ENCODE results near the gene MAST1.
"Not testable (repeated sequence)": the region's sequence is repeated elsewhere in the genome, so short reads cannot be mapped to it uniquely, and the experiment has no call there.

The MAST1 gene

GRCh38 chr19:12800923-12801465, 37.3 kb upstream of the MAST1 start:
- no peak for DNase-seq (ENCODE audit: low spot score)

- peak; percentile 83 for DNase-seq (ENCODE audit: low spot score)
These were observed 36.6 kb upstream of the MAST1 start, which contains the start of the genes PRDX2 and THSD8 for GRCh38 chr19:12801466-12802266. TSS of gene PRDX2 (minus strand) at chr19:12801800. CDS start at chr19:12801261, 539 bp downstream. TSS of gene THSD8 (plus strand) at chr19:12802069. CDS start at chr19:12802072, 3 bp downstream.

DNA sequence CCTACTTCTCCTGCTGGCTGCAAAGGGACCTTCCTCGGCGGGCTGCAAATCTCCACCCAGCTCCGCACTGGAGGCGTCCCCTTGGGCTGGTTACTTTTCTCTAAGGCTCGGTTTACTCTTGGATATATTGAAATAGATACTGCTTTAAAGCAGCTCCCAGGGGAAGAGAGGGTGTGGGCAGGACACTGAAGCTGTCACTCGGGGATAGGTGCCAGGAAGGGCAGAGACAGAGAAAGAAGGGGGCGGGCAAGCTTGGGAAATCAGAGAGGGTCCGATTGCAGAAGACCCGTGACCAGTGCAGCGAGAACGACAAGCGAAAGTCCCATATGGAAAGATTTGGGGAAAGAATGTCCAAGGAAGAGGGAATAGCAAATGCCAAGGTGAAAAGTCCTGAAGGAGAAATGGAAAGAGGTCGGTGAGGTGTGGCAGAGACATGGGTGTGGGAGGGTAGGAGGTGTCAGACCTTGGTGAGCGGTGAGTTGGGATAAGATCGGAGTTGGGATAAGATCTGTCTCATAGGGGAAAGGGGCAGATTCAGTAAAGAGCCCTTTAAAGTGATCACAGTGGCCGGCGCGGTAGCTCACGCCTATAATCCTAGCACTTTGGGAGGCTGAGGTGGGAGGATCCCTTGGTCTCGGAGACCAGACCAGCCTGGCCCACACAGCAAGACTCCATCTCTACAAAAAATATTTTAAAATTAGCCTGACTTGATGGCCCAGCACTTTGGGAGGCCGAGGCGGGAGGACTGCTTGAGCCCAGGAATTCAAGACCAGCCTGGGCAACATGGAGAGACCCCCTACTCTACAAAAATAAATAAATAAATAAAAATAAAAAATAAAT, 35.8 kb upstream of the MAST1 start:
- no peak for DNase-seq (ENCODE audit: low spot score)

GRCh38 chr19:12804051-12804450, 34.3 kb upstream of the MAST1 start:
- DNase-seq (ENCODE audit: low spot score) = no peak

- DNase-seq (ENCODE audit: low spot score) = peak; percentile 90
These were observed 31.9 kb upstream of the MAST1 start, which contains the start of gene RNASEH2A for GRCh38 chr19:12806242-12807081. TSS of gene RNASEH2A (plus strand) at chr19:12806584. CDS start at chr19:12806674, 90 bp downstream.

DNA sequence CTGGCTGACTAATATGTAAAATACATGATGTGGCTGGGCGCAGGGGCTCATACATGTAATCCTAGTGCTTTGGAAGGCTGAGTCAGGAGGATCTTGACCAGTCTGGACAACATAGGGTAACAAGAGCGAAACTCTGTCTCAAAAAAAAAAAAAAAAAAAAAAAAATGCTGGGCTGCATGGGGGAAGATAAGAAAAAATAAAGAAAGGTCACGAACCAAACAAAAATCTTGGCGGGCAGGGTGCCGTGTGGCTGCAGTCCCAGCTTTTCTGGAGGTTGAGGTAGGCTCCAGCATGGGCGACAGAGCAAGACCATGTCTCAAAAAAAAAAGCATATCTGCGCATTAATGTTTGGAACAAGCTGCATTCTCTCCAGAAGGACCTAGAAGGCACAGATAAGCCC, 23.2 kb upstream of the MAST1 start:
- DNase-seq (ENCODE audit: low spot score) = no peak

DNA sequence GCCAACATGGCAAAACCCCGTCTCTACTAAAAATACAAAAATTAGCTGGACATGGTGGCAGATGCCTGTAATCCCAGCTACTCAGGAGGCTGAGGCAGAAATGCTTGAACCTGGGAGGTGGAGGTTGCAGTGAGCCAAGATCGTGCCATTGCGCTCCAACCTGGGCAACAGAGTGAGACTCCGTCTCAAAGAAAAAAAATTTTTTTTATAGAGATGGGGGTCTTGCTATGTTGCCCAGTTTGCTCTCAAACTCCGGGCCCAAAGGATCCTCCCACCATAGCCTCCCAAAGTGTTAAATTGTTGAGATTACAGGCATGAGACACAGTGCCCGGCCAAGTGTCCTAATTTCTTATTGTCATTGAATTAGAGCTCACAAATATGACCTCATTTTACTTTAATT, 21.1 kb upstream of the MAST1 start:
- DNase-seq (ENCODE audit: low spot score) = not testable (repeated sequence)

DNA sequence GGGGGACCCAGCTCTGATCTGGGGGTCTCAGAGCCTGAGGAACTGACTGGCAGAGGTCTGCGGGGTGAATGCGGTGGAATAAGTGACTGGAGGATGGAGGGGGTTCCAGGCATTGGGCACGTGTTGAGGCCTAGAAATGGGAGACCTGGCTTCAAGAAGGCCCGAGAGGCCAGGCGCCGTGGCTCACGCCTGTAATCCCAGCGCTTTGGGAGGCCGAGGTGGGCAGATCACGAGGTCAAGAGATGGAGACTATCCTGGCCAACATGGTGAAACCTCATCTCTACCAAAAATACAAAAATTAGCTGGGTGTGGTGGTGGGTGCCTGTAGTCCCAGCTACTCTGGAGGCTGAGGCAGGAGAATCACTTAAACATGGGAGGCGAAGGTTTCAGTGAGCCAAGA, 20.5 kb upstream of the MAST1 start:
- DNase-seq (ENCODE audit: low spot score) = not testable (repeated sequence)

DNA sequence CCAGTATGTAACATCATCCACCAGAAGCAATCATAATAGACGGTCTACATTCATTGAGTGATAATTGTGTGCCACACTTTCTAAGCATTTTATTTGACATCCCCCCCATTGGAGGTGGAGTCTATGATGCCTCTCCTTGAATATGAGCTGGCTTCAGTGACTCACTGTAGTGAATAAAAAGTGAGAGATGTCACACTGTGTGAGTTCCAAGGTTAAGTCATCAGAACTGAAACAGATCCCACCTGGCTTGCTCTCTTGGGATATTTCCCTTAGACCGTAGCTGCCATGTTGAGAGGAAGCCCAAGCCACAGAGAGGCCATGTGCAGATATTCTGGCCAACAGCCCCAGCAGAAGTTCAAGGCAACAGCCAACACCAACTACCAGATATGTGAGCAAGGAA, 16.6 kb upstream of the MAST1 start:
- no peak for DNase-seq (ENCODE audit: low spot score)

DNA sequence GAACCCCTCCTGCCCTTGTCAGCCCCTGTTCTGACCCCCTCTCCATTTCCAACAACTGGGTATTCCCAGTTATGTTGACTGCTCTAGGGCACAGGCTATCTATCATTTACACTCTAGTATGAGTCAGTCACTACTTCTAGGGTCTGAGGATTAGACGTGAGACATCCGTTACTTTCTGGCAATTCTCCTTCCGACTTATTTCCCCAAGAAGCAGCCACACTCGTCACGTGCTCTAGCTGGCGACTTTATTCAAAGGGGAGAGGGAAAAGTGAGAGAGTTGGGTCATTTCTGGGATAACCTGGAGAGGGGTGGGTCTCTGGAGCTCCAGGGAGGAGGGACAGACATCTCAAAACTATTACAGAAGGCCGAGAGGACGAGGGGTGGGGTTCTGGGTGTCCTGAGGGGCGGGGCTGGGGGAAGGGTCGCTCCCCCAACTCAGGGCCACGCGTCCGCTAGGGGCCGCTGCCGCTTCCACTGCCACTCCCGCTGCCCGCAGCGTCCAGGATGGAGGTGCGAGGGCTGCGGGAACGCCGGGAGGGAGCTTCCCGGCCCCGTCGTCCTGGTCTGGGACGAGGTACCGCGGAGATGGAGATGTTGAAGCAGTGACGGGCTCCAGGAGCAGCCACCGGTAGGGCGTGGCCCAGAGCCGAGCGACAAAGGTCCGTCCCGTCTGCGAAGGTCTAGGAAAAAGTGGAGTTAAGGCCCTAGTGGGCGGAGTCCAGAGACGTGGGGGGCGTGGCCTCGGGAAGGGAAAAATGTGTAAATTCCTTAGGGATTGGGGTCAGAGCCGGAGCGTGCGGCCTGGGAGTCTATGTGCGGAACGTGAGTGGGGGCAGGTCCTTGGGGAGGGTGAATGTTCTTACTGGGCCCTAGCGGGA, 12.8 kb upstream of the MAST1 start:
- peak; percentile 71 for DNase-seq (ENCODE audit: low spot score)

- DNase-seq (ENCODE audit: low spot score) = peak; percentile 76
These were observed 9.8 kb upstream of the MAST1 start for GRCh38 chr19:12828494-12828893.

- no peak for DNase-seq (ENCODE audit: low spot score)
These were observed 4.9 kb upstream of the MAST1 start for GRCh38 chr19:12833418-12833737.

DNA sequence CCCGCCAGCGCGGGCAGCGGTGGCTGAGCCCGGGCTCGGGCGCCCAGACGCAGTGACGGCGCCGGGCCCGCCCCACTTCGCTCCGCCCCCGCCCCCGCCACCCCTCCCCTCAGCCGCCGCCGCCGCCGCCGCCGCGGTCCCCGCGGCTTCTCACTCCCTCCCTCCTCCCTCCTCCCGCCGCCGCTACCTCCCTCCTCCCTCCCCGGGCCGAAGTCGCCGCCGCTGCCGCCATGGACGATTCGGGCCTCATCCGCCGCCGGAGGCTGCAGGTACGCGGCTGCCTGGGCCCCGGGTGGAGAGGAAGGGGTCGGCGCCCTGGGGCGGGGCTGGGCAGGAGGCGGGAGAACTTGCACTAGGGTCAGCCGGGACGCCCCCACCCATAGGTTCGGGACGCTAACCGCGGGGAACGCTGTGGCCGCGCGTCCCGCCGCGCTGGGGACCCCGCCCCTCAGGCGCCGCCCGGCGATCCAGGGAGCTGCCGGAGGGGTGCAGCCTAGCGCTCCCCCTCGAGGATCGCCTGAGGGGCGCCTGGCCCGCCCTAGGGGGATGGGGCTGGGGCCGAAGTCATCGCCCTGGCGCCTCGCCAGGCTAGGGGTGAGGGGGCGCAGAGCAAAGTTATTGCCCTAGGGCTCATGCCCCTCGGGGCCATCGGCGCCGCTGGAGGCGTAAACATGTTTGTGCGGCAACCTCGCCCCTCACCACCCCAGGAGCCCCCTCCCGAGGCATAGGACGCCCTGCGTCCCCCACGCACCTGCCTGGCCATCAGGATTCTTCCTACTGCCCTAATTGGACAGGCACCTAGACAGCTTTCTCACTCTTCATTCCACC, 4.4 kb upstream of the MAST1 start:
- peak; percentile 65 for DNase-seq (ENCODE audit: low spot score)

DNA sequence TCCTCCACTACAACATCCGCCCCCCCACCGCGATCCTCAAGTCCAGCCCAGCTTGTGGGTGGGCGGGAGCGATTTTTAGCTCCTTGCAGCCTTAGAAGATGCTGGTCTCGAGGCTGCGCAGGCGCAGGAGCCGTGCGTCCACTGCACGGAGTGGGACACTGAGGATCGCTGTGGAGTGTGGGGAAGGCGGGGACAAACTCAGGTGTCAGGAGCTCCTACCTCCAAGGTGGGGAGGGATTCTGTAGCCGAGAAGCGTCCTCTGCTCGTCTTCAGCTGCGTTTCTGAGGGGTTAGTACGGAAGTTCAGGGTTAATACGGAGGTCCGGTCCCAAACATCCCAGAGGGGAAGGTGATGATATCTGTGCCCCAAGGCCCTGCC, 3.8 kb upstream of the MAST1 start, which contains the start of gene RTBDN:
TSS of gene RTBDN (minus strand) at position 14 of the 378 bp plus-strand sequence. CDS start 4,600 bp downstream, outside the sequence.
- peak; percentile 70 for DNase-seq (ENCODE audit: low spot score)

GRCh38 chr19:12834976-12835757, 3.1 kb upstream of the MAST1 start:
- DNase-seq (ENCODE audit: low spot score) = peak; percentile 81

DNA sequence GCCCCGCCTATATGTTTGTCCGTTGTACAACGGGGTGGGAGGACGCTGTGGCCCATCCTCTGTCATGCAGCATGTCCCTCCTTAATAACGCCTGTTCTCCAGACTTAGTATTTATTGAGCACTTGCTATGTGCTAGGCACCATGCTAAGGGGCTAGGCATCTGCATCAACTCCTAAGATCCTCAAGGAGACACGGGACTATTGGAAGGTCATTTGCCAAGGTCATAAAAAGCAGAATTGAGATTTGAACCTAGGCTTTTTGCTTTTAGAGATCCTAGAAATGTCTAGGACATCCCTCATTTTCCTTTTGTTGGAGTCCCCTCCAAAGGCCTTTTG, 1.8 kb upstream of the MAST1 start:
- DNase-seq (ENCODE audit: low spot score) = no peak

DNA sequence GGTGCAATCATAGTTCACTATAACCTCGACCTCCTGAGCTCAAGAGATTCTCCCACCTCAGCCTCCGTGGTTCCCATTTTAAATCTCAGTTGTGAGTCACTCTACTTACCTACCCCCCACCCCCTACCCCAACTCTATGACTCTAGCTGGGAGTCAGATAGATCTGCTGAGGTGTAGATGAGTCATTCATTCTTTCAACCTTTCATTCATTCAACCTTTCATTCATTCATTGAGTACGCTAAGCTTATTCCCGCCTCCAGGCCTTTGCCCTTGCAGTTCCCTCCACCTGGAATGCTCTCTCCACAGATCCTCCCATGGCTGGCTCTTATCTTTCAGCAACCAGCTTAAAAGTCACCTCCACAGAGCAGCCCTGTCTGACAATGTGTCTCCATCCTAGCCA, 1.1 kb upstream of the MAST1 start:
- no peak for DNase-seq (ENCODE audit: low spot score)

- no peak for DNase-seq (ENCODE audit: low spot score)
These were observed 806 bp downstream of the MAST1 start for GRCh38 chr19:12838886-12839756.

Measured in SK-N-DZ (cell line).